Esophagus squamous epithelium (tissue), 4 donors: ENCODE data around the gene DNAJC18.

ENCODE experiments used
- CTCF ChIP-seq, 6 experiments: fragments of 450-650 bp in 4 of 6; fragments of 200-600 bp in 2 of 6; sonication (generic) in 2 of 6; IDR thresholded peaks; one replicate each; pipeline ENCODE4 v1.5.1; 2016 to 2019; ENCODE audit warnings: antibody characterized with exemption in 6 of 6, mild to moderate bottlenecking in 4 of 6, moderate library complexity in 4 of 6
- POLR2A ChIP-seq, 4 donors: fragments of 450-650 bp; IDR thresholded peaks; one replicate each; pipeline ENCODE4 v1.6.1; 2017; ENCODE audit warnings: antibody characterized with exemption in 4 of 4, mild to moderate bottlenecking in 4 of 4, moderate library complexity in 3 of 4

- TF ChIP-seq CTCF (IDR thresholded peaks at IDR 0.05) (no peak), POLR2A (IDR thresholded peaks at IDR 0.05) (no peak)
Measured at GRCh38 chr5:139363937-139364336, 75.4 kb downstream of the DNAJC18 start.
